ENCODE data around the gene CHD8. TPM values are rescaled to one million over a fixed set of nuclear protein-coding genes. Genes with fewer than 3 reads are reported as not detected.

The CHD8 gene
- total and polyA plus RNA-seq, 12 donors, result 19.4 to 47.5 (median 37.3) TPM

DNA sequence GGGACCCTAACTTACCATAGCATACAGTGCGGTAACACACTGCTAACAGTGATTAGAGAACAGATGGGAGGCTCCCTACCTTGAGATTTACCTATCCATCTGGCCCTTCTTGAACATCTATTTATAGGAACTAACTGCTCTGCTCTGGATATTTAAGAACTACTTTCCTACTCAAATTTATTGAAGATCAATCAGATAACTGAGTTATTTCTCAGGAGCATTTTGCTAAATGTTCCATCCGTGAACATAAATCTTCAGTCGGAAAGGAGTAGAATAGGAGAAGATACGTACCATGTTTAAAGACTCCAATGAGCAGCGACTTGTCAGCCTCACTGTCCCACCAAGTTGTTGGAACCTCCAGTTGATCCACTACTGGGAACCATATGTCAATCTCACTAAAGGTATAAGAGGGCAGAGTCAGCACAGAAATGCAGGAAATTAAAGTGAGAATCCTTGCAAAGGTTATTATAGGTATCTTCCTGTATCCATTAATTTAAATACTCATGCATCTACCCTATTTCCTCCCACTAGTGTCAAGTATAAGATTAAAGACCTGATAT is 56.5 kb downstream of the CHD8 start:
- TF ChIP-seq, protein P1, sequence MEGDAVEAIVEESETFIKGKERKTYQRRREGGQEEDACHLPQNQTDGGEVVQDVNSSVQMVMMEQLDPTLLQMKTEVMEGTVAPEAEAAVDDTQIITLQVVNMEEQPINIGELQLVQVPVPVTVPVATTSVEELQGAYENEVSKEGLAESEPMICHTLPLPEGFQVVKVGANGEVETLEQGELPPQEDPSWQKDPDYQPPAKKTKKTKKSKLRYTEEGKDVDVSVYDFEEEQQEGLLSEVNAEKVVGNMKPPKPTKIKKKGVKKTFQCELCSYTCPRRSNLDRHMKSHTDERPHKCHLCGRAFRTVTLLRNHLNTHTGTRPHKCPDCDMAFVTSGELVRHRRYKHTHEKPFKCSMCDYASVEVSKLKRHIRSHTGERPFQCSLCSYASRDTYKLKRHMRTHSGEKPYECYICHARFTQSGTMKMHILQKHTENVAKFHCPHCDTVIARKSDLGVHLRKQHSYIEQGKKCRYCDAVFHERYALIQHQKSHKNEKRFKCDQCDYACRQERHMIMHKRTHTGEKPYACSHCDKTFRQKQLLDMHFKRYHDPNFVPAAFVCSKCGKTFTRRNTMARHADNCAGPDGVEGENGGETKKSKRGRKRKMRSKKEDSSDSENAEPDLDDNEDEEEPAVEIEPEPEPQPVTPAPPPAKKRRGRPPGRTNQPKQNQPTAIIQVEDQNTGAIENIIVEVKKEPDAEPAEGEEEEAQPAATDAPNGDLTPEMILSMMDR (IDR thresholded peaks at IDR 0.05), result no peak
- no peak for DNase-seq
- H3K4me3 ChIP-seq, result no peak overlapping the region
- H3K36me3 ChIP-seq, result peaks cover 5 to 100% (median 99%) of the 10 kb centered on the region in 9 donors
- no peaks in the 10 kb centered on the region for H3K9me3 ChIP-seq
- H3K4me1 ChIP-seq, result no peaks in the 10 kb centered on the region
- WGBS, 2 donors, result 97% methylated on average over 5 of the region's 5 CpGs
- H3K27me3 ChIP-seq, result no peaks in the 10 kb centered on the region
- ATAC-seq, result no peak
- no peak overlapping the region for H3K27ac ChIP-seq
- intact Hi-C loops (cut with DNase I), result no loop called here

DNA sequence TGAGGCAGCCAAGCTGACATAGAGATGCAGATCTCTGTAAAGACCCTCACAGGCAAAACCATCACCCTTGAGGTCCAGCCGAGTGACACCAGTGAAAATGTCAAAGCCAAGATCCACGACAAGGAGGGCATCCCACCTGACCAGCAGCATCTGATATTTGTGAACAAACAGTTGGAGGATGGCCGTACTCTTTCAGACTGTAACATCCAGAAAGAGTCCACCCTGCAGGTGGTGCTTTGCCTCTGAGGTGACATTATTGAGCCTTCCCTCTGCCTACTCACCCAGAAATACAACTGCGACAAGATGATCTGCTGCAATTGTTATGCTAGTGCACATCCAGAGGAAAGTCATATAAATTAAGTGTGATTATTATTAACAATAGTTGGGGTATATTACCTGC is 57.0 kb downstream of the CHD8 start:
- intact Hi-C loops (cut with DNase I), result no loop called here
- peaks cover 7 to 100% (median 99%) of the 10 kb centered on the region in 9 donors for H3K36me3 ChIP-seq
- H3K27ac ChIP-seq, result no peak overlapping the region
- H3K4me3 ChIP-seq, result no peak overlapping the region
- no peak for ATAC-seq
- no peaks in the 10 kb centered on the region for H3K27me3 ChIP-seq
- H3K9me3 ChIP-seq, result no peaks in the 10 kb centered on the region
- no peaks in the 10 kb centered on the region for H3K4me1 ChIP-seq
- TF ChIP-seq, protein P1 (IDR thresholded peaks at IDR 0.05), result no peak
- whole genome bisulfite sequencing, 2 donors, result 93 to 95% methylated on average over 4 of the region's 4 CpGs
- no peak for DNase-seq

DNA sequence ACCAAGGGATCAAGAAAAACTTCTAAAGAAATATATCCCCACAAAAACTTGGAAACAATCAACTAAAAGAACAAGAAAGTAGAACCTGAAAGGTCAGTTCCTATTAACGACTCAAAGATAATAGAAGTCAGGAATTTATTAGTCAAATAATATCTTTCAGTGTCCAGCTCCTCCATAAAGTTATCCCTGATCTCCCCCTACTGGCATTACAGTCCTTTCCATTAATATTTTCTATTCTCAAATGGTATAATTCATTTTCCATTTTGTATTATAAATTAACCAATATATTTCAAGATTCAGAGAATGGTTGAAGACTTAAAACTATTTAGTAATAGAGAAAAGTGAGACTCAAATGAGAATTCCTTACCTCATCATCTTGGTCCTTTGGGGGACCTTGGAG is 60.5 kb downstream of the CHD8 start:
- TF ChIP-seq, protein P1 (IDR thresholded peaks at IDR 0.05), result no peak
- H3K27ac ChIP-seq, result no peak overlapping the region
- no peak for DNase-seq
- no peak overlapping the region for H3K4me3 ChIP-seq
- no peaks in the 10 kb centered on the region for H3K9me3 ChIP-seq
- H3K4me1 ChIP-seq, result no peaks in the 10 kb centered on the region
- no peak for ATAC-seq
- peaks cover 3 to 100% (median 99%) of the 10 kb centered on the region in 9 donors for H3K36me3 ChIP-seq
- H3K27me3 ChIP-seq, result no peaks in the 10 kb centered on the region
- intact Hi-C loops (cut with DNase I), result no loop called here
- 0 to 31% methylated on average over 1 of the region's 1 CpG for WGBS, 2 donors

DNA sequence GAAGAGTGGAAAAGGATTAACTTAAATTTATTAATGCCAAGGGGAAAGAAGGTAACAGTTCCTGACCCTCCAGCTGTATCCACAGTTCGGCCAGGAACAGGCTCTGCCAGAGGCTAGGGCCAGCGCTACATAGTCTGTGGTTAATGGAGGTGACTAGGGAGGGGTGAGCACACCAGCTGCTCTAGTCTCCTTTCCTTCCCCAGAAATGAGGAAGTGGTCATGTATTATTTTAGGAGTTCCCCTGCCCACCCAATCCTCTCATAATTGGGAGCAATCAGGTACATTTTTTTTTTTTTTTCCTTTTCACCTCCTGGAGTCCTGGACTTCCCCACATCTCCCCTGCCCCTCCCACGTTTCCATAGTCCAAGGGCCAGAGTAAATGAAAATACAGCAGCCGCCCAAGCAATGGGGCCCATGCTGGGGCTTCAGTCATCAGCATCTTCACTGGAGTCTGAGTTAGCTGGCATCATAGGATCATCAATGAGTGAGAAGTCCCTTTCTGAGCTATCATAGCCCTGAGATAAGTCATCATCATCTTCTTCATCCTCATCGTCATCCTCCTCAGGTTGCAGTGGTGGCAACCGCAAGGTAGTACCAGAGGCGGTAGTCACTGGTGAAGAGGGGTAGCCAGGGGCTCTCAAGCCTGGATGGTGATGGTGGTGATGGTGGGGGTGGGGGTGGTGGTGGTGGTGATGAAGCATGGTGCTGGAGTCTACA is 70.6 kb downstream of the CHD8 start:
- intact Hi-C loops (cut with DNase I), result loop anchor here in 6 of 10 donors (5.0 to 10.0 kb wide), 5 partner anchors 47 to 151 kb away; partner anchors contain the start of genes HNRNPC (in 2 of the 6) and CHD8 (in 1 of the 6)
- no peak for ATAC-seq
- Histone ChIP-seq H3K36me3 (peaks cover 0 to 58% (median 22%) of the 10 kb centered on the region in 9 donors), H3K27me3 (no peaks in the 10 kb centered on the region), H3K4me3 (peak overlapping the region in 2 of 10 donors; percentile 70 to 74), H3K9me3 (no peaks in the 10 kb centered on the region), H3K4me1 (peaks cover 0 to 40% (median 25%) of the 10 kb centered on the region in 9 donors), H3K27ac (peak overlapping the region in 5 of 10 donors; percentile 90 to 95 (median 94))
- WGBS, 2 donors, result 88 to 94% methylated on average over 7 of the region's 7 CpGs
- no peak for DNase-seq
- TF ChIP-seq, protein P1 (IDR thresholded peaks at IDR 0.05), result no peak

Measured in heart right ventricle (tissue), 16 donors.